NCI-H128 (cell line): ENCODE measurements around the gene RNF126.

Source experiments
- DNase-seq: peaks from one replicate; lab custom pipeline; 2025; ENCODE audit not compliant: unreplicated experiment; lab: John Stamatoyannopoulos, UW

RNF126 gene

GRCh38 chr19:664913-665443 is 2.0 kb upstream of the RNF126 start:
- peak; percentile 71 for DNase-seq

DNA sequence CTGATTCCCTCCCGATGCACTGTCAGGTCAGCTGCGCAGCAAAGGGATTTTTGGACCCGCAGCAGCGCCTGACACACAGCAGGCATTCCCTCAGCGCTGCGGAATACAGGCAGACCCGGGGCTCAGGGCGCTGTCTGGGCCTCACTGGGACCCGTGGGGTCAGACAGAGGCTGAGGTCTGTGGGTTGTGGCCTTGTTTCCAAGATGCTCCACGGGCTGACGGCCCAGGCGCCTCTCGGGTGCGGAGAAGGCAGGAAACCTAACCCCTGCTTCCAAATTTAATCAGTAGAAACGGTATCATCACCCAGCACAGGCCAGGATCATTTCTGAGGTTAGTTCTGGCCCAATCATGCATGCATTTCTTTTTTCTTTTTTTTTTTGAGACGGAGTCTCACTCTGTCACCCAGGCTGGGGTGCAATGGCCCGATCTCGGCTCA is 686 bp upstream of the RNF126 start:
- no peak for DNase-seq

DNA sequence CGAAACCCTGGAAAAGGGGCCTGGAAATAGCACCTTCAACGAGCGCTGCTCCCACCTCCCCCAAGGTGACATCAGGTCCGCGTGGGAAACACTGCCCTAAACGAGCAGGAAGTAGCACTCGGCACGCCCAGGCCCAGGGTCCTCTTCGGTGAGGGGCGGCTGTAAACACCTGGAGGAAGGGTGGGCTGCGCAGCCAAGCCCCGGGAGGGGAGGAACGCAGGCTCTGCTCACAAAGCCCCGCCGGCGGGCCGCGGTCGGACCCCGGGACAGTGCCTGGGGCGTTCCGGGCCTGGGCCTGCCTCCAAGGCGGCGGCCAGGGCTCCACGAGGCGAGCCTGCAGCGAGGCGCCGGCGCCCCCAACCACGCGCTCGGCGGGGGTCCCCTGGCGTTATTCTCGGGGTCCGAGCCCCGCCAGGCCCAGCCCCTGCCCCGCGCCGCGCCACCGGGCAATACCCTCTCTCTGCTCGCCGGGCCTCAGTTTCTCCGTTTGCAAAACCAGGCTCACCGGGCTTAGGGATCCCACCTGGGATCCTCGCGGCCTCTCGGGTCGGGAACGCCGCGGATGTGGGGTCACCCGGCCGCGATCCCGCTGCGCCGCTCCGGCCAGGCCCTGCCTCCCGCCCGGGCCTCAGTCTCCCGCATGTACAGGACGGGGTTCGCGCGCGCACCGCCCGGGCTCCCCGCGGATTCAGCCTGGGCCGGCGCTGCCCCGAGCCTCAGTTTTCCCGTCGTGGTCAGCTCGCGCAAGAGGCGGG is 630 bp downstream of the RNF126 start:
- DNase-seq, result no peak

DNA sequence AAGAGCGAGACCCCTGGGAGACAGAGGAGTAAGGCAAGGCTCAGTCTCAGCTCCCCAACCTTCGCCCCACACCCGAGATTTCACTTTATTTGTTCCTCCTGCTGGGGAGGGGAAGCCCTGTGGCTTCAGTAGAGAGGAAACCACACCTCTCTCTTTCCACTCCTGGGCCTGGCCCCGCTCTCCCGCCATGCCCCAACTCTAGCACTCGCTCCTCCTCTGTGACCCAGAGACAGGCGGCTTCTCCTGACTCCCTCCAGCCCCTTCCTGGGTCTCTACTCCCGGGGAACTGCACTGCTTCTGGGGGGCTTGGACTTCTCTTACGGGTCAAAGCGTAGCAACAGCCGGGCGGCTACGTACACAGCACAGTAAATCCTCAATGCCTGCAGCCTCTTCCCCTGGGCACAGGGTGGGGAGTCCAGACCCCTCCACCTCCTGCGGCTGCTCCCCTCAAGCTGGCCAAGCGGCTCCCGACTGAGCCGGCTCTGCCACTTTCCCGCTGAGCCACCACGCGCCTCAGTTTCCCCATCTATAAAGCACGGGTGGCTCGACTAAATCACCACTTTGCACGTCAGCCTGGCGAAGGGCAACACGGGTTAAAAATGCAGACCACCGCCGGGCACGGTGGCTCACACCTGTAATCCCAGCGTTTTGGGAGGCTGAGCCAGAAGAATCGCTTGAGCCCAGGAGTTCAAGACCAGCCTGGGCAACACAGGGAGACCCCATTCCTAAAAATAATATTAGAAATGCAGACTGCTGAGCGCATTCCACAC is 1.4 kb downstream of the RNF126 start:
- DNase-seq, result no peak

- no peak for DNase-seq
Observed at GRCh38 chr19:660793-661426, 2.1 kb downstream of the RNF126 start.

GRCh38 chr19:658916-659839 is 3.8 kb downstream of the RNF126 start:
- no peak for DNase-seq

DNA sequence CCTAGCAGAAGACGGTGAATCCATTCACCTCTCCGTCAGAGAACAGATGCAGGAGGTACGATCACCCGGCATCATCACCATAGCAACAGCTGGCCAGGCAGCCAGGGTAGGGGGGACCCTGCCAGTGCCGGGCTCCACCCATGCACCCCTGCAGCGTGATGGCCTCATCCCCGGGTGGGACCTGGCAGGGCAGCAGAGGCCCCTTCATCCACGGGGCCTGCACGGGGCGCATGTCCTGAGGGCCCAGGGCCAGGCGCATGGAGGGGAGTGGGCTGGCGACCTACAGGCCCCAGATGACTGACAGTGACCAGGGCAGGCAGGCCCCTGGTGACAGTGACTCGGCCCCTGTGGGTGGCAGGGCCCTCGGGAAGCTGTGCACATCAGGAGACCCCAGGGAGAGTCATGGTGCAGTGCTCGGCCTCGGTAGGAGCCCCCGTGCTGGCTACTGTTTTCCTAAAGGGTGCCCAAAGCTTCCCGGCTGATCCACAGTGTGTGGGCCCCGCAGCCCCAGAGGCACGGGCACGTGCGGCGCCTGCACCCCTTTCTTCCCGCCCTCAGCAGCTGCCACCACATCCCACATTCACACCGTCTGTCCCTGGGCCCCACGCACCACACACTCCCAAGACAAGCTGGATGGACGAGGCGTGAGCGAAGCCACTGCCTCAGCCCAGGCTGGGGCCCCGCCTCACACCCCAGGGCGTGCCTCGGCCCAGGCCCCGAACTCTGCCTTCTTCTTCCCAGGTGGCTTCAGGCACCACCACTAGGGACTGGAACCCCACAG is 4.8 kb downstream of the RNF126 start:
- no peak for DNase-seq

- no peak for DNase-seq
Observed at GRCh38 chr19:657611-658010, 5.4 kb downstream of the RNF126 start.

DNA sequence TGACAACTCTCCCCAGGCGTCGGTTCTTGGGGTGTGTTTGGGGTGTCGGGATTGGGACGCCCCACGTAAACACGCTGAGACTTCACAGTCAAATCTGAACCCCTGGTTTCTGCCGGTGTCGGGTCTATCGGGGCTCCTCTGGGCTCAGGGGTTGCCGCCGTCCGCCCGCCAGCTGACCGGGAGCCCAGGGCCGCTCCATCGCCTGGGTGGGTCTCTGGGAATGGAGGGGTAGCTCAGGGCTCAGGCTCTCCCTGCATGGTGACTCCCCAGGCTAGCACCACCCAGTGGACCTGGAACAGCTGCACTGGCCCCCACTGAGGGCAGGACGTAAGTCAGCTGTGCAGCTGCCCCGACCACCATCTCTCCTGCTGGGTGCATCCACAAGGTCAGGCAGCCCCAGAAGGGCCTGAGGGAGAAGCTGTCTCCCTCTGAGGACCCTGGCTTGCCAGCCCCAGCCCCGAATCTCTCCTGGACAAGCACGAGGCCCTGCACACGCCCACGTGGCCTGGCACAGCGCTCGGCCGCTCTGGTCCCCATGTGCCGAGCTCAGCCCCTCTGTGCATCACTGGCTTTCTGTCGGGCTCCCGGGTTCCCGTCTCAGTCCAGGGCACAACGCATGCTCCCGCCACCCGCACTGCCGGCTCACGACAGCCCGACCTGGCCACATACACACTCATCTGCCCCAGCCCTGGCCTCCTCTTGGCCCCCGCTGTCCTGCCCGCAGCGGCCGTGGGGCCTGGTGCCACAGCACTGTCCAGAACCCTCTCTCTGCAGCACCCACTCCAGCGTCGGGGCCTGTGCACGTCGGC is 6.1 kb downstream of the RNF126 start:
- no peak for DNase-seq

- DNase-seq, result no peak
Observed at GRCh38 chr19:655691-656090, 7.3 kb downstream of the RNF126 start.

- no peak for DNase-seq
Observed at GRCh38 chr19:653425-653824, 9.6 kb downstream of the RNF126 start.

- no peak for DNase-seq
Observed at GRCh38 chr19:652467-653389, 10.3 kb downstream of the RNF126 start.

- no peak for DNase-seq
Observed at GRCh38 chr19:651991-652390, 11.0 kb downstream of the RNF126 start.

DNA sequence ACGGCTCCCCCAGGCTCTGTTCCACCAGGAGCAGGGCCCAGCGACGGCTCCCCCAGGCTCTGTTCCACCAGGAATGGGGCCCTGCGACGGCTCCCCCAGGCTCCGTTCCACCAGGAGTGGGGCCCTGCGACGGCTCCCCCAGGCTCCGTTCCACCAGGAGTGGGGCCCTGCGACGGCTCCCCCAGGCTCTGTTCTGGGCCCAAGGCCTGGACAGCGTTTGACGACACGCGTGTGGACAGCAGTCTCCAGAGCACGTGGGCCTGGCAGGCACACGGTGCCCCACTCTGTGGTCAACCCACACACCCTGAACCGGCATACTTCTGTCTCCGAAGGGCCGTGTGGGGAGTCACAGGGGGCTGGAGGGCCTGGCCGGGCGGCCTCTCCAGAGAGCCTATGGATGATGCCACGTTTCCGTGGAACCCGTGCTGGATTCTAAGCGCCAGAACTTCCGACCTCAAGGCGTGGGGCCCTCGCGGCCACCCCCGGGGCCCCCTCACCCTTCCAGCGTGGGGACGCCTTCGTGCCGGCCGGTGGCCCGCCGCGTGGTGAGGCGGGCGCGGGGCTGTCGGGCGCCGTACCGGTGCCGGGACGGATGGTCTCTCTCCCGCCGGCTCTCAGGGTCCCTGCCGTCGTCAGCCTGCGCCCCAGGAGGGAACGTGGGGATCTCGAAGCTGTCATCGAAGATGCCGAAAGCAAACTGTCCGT is 11.7 kb downstream of the RNF126 start:
- DNase-seq, result no peak

DNA sequence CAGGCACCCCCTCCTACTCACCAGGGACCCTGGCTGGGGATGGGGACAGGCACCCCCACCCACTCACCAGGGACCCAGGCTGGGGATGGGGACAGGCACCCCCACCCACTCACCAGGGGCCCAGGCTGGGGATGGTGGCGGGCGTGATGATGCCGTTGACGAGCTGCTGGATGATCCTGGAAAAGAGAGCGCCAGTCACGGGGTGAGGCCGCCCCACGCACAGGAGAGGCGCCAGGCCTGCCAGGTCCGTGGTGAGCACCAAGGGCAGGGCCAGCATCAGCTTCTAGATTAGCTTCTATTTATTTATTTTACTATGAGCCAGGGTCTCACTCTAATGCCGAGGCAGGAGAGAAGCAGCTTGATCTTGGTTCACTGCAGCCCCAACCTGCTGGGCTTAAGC is 12.9 kb downstream of the RNF126 start:
- DNase-seq, result no peak

DNA sequence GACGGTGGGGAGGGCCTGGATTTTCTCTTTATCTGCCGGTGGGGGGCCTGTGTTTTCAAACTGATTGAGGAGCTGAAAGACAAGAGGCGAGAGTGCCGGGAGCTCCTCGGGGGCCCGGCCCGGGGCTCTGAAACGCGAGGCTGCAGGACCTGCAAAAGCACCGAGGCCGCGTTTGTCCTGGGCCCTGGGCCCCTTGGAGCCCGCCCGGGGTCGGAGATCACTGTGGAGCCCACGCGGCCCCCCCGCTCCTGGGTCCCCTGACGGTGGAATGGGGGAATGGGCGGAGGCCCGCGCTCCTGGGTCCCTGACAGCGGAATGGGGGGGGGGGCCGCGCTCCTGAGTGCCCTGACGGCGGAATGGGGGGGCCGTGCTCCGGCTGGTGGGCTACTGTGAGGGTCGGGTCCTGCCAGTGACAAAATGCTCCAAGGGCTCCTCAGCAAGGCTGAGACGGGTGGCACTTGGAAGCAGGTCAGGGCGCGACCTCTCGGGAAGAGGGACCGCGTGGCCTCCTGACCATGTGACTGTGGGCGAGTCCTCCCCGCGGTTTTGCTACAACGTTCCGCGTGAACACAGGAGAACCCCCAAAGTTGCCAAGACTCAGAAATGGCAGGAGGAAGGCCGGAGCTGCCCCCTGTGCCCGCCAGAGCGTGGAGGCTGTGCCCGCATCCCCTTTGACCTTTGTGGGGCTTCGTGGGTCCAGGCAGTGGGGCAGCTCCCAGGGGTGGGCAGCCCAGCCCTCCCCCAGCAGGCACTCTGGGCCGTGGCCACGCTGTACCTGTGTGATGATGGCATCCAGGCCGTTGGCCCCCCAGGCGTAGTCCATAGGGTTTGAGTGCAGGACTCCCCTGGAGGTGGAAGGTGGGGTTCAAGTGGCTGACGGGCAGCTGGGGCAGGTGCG is 13.9 kb downstream of the RNF126 start:
- no peak for DNase-seq
